Measurements from ENCODE around the gene TBC1D3H. TPM values are rescaled to one million over a fixed set of nuclear protein-coding genes. Genes with fewer than 3 reads are reported as not detected.
"Not testable (repeated sequence)": the region's sequence is repeated elsewhere in the genome, so short reads cannot be mapped to it uniquely, and the experiment has no call there.

Gene TBC1D3H
- not detected for polyA plus RNA-seq
- long read RNA-seq, donor 1, result 0 reads
- long read RNA-seq, donor 2, result 0 reads
- long read RNA-seq, donor 3, result 0 reads
- long read RNA-seq, donor 4, result 0 reads
- long read RNA-seq, donor 5, result 0 reads
- long read RNA-seq, donor 6, result 0 reads
- long read RNA-seq, donor 7, result 0 reads
- long read RNA-seq, donor 8, result 0 reads
- long read RNA-seq, donor 9, result 0 reads
- long read RNA-seq, donor 10, result 0 reads
- long read RNA-seq, donor 11, result 0 reads

- not testable (repeated sequence) for H3K27ac ChIP-seq (ENCODE audit: low read length); H3K4me3 ChIP-seq (ENCODE audit: low read length); H3K27me3 ChIP-seq (ENCODE audit: control insufficient read depth, insufficient read depth, low read length); DNase-seq; H3K9me3 ChIP-seq (ENCODE audit: control insufficient read depth, low read depth, low read length); H3K4me1 ChIP-seq (ENCODE audit: control insufficient read depth, insufficient read depth, low read length); H3K36me3 ChIP-seq (ENCODE audit: control insufficient read depth, insufficient read depth, low read length)
- WGBS (ENCODE audit: insufficient coverage, low lambda C conversion rate), result no CpG with 5 or more reads among the region's 19 CpGs
Measured at GRCh38 chr17:36388385-36389245, at the start of gene TBC1D3H. TBC1D3H (minus strand) TSS chr17:36388435; CDS start chr17:36386895, 1,540 bp downstream.

GRCh38 chr17:36428891-36429290, 40.7 kb upstream of the TBC1D3H start:
- not testable (repeated sequence) for H3K9me3 ChIP-seq (ENCODE audit: control insufficient read depth, low read depth, low read length); H3K27ac ChIP-seq (ENCODE audit: low read length); H3K36me3 ChIP-seq (ENCODE audit: control insufficient read depth, insufficient read depth, low read length); H3K4me3 ChIP-seq (ENCODE audit: low read length); H3K27me3 ChIP-seq (ENCODE audit: control insufficient read depth, insufficient read depth, low read length); H3K4me1 ChIP-seq (ENCODE audit: control insufficient read depth, insufficient read depth, low read length); DNase-seq
- no CpG with 5 or more reads among the region's 13 CpGs for WGBS (ENCODE audit: insufficient coverage, low lambda C conversion rate)

- H3K27me3 ChIP-seq (ENCODE audit: control insufficient read depth, insufficient read depth, low read length); H3K27ac ChIP-seq (ENCODE audit: low read length); DNase-seq; H3K36me3 ChIP-seq (ENCODE audit: control insufficient read depth, insufficient read depth, low read length); H3K4me3 ChIP-seq (ENCODE audit: low read length); H3K4me1 ChIP-seq (ENCODE audit: control insufficient read depth, insufficient read depth, low read length); H3K9me3 ChIP-seq (ENCODE audit: control insufficient read depth, low read depth, low read length): not testable (repeated sequence)
- no CpG with 5 or more reads among the region's 2 CpGs for WGBS (ENCODE audit: insufficient coverage, low lambda C conversion rate)
Measured at GRCh38 chr17:36415180-36415941, 27.1 kb upstream of the TBC1D3H start.

GRCh38 chr17:36390943-36391645, 2.9 kb upstream of the TBC1D3H start:
- H3K9me3 ChIP-seq (ENCODE audit: control insufficient read depth, low read depth, low read length); H3K27ac ChIP-seq (ENCODE audit: low read length); H3K4me3 ChIP-seq (ENCODE audit: low read length); H3K36me3 ChIP-seq (ENCODE audit: control insufficient read depth, insufficient read depth, low read length); H3K27me3 ChIP-seq (ENCODE audit: control insufficient read depth, insufficient read depth, low read length); DNase-seq; H3K4me1 ChIP-seq (ENCODE audit: control insufficient read depth, insufficient read depth, low read length): not testable (repeated sequence)
- no CpG with 5 or more reads among the region's 9 CpGs for WGBS (ENCODE audit: insufficient coverage, low lambda C conversion rate)

- DNase-seq; H3K27ac ChIP-seq (ENCODE audit: low read length); H3K36me3 ChIP-seq (ENCODE audit: control insufficient read depth, insufficient read depth, low read length); H3K9me3 ChIP-seq (ENCODE audit: control insufficient read depth, low read depth, low read length); H3K4me1 ChIP-seq (ENCODE audit: control insufficient read depth, insufficient read depth, low read length); H3K27me3 ChIP-seq (ENCODE audit: control insufficient read depth, insufficient read depth, low read length); H3K4me3 ChIP-seq (ENCODE audit: low read length): not testable (repeated sequence)
- WGBS (ENCODE audit: insufficient coverage, low lambda C conversion rate), result no CpG with 5 or more reads among the region's 7 CpGs
Measured at GRCh38 chr17:36375938-36376337, 12.3 kb downstream of the TBC1D3H start.

- WGBS (ENCODE audit: insufficient coverage, low lambda C conversion rate), result no CpG with 5 or more reads among the region's 6 CpGs
- H3K36me3 ChIP-seq (ENCODE audit: control insufficient read depth, insufficient read depth, low read length); H3K4me3 ChIP-seq (ENCODE audit: low read length); H3K27ac ChIP-seq (ENCODE audit: low read length); H3K27me3 ChIP-seq (ENCODE audit: control insufficient read depth, insufficient read depth, low read length); H3K9me3 ChIP-seq (ENCODE audit: control insufficient read depth, low read depth, low read length); DNase-seq; H3K4me1 ChIP-seq (ENCODE audit: control insufficient read depth, insufficient read depth, low read length): not testable (repeated sequence)
Measured at GRCh38 chr17:36362496-36362895, 25.7 kb downstream of the TBC1D3H start.

Other genes starting within 250 kb of the TBC1D3H start
- 7.1 TPM for gene TBC1D3B, start 211.8 kb downstream of the TBC1D3H start, polyA plus RNA-seq
- 5.1 TPM for gene CCL3L1, start 191.7 kb downstream of the TBC1D3H start, polyA plus RNA-seq
- 6.9 TPM for gene CCL4L2, start 177.4 kb downstream of the TBC1D3H start, polyA plus RNA-seq
- 0.37 TPM for gene TBC1D3I, start 123.9 kb downstream of the TBC1D3H start, polyA plus RNA-seq
- gene TBC1D3G, start 64.6 kb downstream of the TBC1D3H start, polyA plus RNA-seq, result not detected
- 50.7 TPM for gene ZNHIT3, start 98.2 kb upstream of the TBC1D3H start, polyA plus RNA-seq
- 60.0 TPM for gene MYO19, start 146.4 kb upstream of the TBC1D3H start, polyA plus RNA-seq
- gene PIGW, start 146.6 kb upstream of the TBC1D3H start, polyA plus RNA-seq, result 9.8 TPM
- 115 TPM for gene GGNBP2, start 156.5 kb upstream of the TBC1D3H start, polyA plus RNA-seq
- gene DHRS11, start 203.4 kb upstream of the TBC1D3H start, polyA plus RNA-seq, result 321 TPM
- gene MRM1, start 213.1 kb upstream of the TBC1D3H start, polyA plus RNA-seq, result 6.9 TPM